A549 (cell line): Measurements from ENCODE around the gene ABCA2. TPM values are rescaled to one million over a fixed set of nuclear protein-coding genes. Genes with fewer than 3 reads are reported as not detected.

ENCODE experiments used
- ATAC-seq, 2 experiments: fragments of 200-7000 bp in 1 of 2; fragments of >200 bp in 1 of 2; cut with Nextera tagmentation in 1 of 2; cut with Tn5 transposase in 1 of 2; 3 replicates each; pipeline versions ENCODE4 v1.8.0 to v1.9.1; 2018 to 2020; ENCODE audit warnings: mild to moderate bottlenecking in 1 of 2, moderate library complexity in 1 of 2
- CTCF ChIA-PET: fragments of 300-600 bp; sonication (Branson Sonifier 250); formaldehyde crosslinking; extraction: SDS; loops from one replicate; lab custom pipeline; 2021; ENCODE audit warnings: antibody characterized with exemption, inconsistent platforms; lab: Yijun Ruan, JAX
- POLR2A ChIA-PET: fragments of 350-600 bp; formaldehyde crosslinking; extraction: SDS; loops from one replicate; lab custom pipeline; 2021; ENCODE audit warnings: antibody characterized with exemption, inconsistent platforms; lab: Yijun Ruan, JAX
- DNase-seq, 2 experiments: peaks; one replicate each; pipeline versions ENCODE4 v3.0.0 to v3.0.0-alpha.2; 2011 to 2016; ENCODE audit warnings: low read depth in 1 of 2, low spot score in 1 of 2
- FAIRE-seq: peaks from 2 replicates; lab custom pipeline; 2011; peaks lifted over from hg19 to GRCh38; lab: Jason Lieb, UNC
- H3K27ac ChIP-seq, 2 experiments: fragments of >200 bp; sonication (Bioruptor Twin); formaldehyde crosslinking; 3 replicates each; pipeline ENCODE4 v1.5.1; 2016 to 2017
- H3K4me1 ChIP-seq: fragments of >200 bp; sonication (Bioruptor Twin); formaldehyde crosslinking; 3 replicates; pipeline ENCODE4 v1.6.1; 2016
- H3K4me2 ChIP-seq: fragments of >200 bp; sonication (Bioruptor Twin); formaldehyde crosslinking; 3 replicates; pipeline ENCODE4 v1.6.1; 2016
- H3K4me3 ChIP-seq: fragments of >200 bp; sonication (Bioruptor Twin); formaldehyde crosslinking; 3 replicates; pipeline ENCODE4 v1.5.1; 2016
- H3K9me3 ChIP-seq: fragments of >200 bp; sonication (Bioruptor Twin); formaldehyde crosslinking; 3 replicates; pipeline ENCODE4 v1.6.1; 2016
- ATOH8 ChIP-seq: fragments of 250-450 bp; sonication (Bioruptor Pico); IDR thresholded peaks from 2 replicates; pipeline ENCODE4 v1.5.0; 2020; ENCODE audit warnings: low read depth, mild to moderate bottlenecking, moderate library complexity
- BHLHE40 ChIP-seq: IDR thresholded peaks from 2 replicates; pipeline ENCODE4 v1.6.1; 2012; ENCODE audit warnings: low read depth, low read length, inconsistent platforms
- CHD2 ChIP-seq: fragments of 150-350 bp; IDR thresholded peaks from 2 replicates; pipeline ENCODE4 v1.6.1; 2014; ENCODE audit warnings: low read length; ENCODE audit not compliant: partially characterized antibody
- CHD4 ChIP-seq: fragments of 200-600 bp; sonication (generic); IDR thresholded peaks from 2 replicates; pipeline ENCODE4 v1.6.1; 2016; ENCODE audit warnings: antibody characterized with exemption, mild to moderate bottlenecking, borderline replicate concordance
- FOSL2 ChIP-seq, 2 experiments: fragments of 450-650 bp in 1 of 2; fragments of >200 bp in 1 of 2; sonication (Bioruptor Twin) in 1 of 2; formaldehyde crosslinking; IDR thresholded peaks; 2 replicates each; pipeline versions ENCODE4 v1.5.0 to v1.6.1; 2016 to 2020; ENCODE audit warnings: mild to moderate bottlenecking in 1 of 2, moderate library complexity in 1 of 2
- HES2 ChIP-seq: fragments of >200 bp; sonication (Bioruptor Twin); formaldehyde crosslinking; IDR thresholded peaks from 2 replicates; pipeline ENCODE4 v1.6.1; 2016
- HEYL ChIP-seq: fragments of 250-450 bp; sonication (Bioruptor Pico); IDR thresholded peaks from 2 replicates; pipeline ENCODE4 v1.8.0; 2021; ENCODE audit warnings: mild to moderate bottlenecking, moderate library complexity
- HOXB5 ChIP-seq: fragments of 250-450 bp; sonication (Bioruptor Pico); IDR thresholded peaks from 2 replicates; pipeline ENCODE4 v1.5.0; 2020; ENCODE audit warnings: mild to moderate bottlenecking, moderate library complexity
- JUNB ChIP-seq: fragments of >200 bp; sonication (Bioruptor Twin); formaldehyde crosslinking; IDR thresholded peaks from 2 replicates; pipeline ENCODE4 v1.6.1; 2016
- KDM1A ChIP-seq: fragments of 200-600 bp; sonication (generic); IDR thresholded peaks from 2 replicates; pipeline ENCODE4 v1.6.1; 2016; ENCODE audit warnings: low read depth, mild to moderate bottlenecking
- MAZ ChIP-seq: fragments of 150-350 bp; IDR thresholded peaks from 2 replicates; pipeline ENCODE4 v1.6.1; 2014; ENCODE audit warnings: antibody characterized with exemption, low read depth, low read length, borderline replicate concordance
- MYC ChIP-seq: IDR thresholded peaks from 2 replicates; pipeline ENCODE4 v1.6.1; 2012; ENCODE audit warnings: mild to moderate bottlenecking, inconsistent platforms, low read length, improper control_type of control experiment, borderline replicate concordance
- NPAS2 ChIP-seq: fragments of 250-450 bp; sonication (Bioruptor Pico); IDR thresholded peaks from 2 replicates; pipeline ENCODE4 v1.8.0; 2022; ENCODE audit warnings: mild to moderate bottlenecking, moderate library complexity, borderline replicate concordance
- NR3C1 ChIP-seq: fragments of >200 bp; sonication (Bioruptor Twin); formaldehyde crosslinking; IDR thresholded peaks from 3 replicates; pipeline ENCODE4 v1.6.1; 2017
- POLR2AphosphoS2 ChIP-seq: conservative IDR thresholded peaks from 2 replicates; pipeline ENCODE4 v1.6.1; 2012; ENCODE audit warnings: low read length, improper control_type of control experiment, inconsistent platforms
- RAD21 ChIP-seq, 2 experiments: fragments of >200 bp in 1 of 2; sonication (Bioruptor Twin) in 1 of 2; formaldehyde crosslinking in 1 of 2; IDR thresholded peaks in 1 of 2; conservative IDR thresholded peaks in 1 of 2; 2 replicates in 1 of 2; 3 replicates in 1 of 2; pipeline ENCODE4 v1.6.1; 2012 to 2018; ENCODE audit warnings: inconsistent platforms in 1 of 2
- RCOR1 ChIP-seq: fragments of 150-350 bp; IDR thresholded peaks from 2 replicates; pipeline ENCODE4 v1.6.1; 2014; ENCODE audit warnings: antibody characterized with exemption, low read length, low read depth
- TFCP2L1 ChIP-seq: fragments of 250-450 bp; sonication (Bioruptor Pico); IDR thresholded peaks from 2 replicates; pipeline ENCODE4 v1.5.0; 2021; ENCODE audit warnings: mild to moderate bottlenecking
- USF2 ChIP-seq: fragments of 450-650 bp; IDR thresholded peaks from 2 replicates; pipeline ENCODE4 v1.6.1; 2014; ENCODE audit warnings: antibody characterized with exemption
- ZNF302 ChIP-seq: fragments of 250-450 bp; sonication (Bioruptor Pico); IDR thresholded peaks from 2 replicates; pipeline ENCODE4 v1.9.0; 2021; ENCODE audit warnings: inconsistent platforms, mild to moderate bottlenecking, moderate library complexity
- ZSCAN20 ChIP-seq: fragments of 250-450 bp; sonication (Bioruptor Pico); IDR thresholded peaks from 2 replicates; pipeline ENCODE4 v1.8.0; 2022; ENCODE audit warnings: mild to moderate bottlenecking, moderate library complexity
- WGBS: methylation state at CpG from one replicate; pipeline ENCODE4 v1.1.6; 2017; ENCODE audit errors: missing lambda C conversion rate; 5-methylcytosine and 5-hydroxymethylcytosine counted together
- polyA plus RNA-seq, 4 experiments: library from polyadenylated mRNA; depleted of rRNA in 3 of 4; stranded (reverse); fragments of >200 nt; fragmentation: RNase III in 1 of 4; extraction: RNeasy Plus Mini Kit Qiagen cat#74134 plus additional on column Dnase treatment in 1 of 4; gene quantifications; 2 replicates in 3 of 4; 3 replicates in 1 of 4; pipeline ENCODE4 v1.2.3, GENCODE V29; 2011 to 2017

Gene ABCA2
- polyA plus RNA-seq, 2 of the 4 experiments (the other 2 are of a cell fraction) = 8.3 to 24.7 TPM

GRCh38 chr9:136985853-136986252 is 42.2 kb downstream of the ABCA2 start:
- no peak for TF ChIP-seq RAD21 (conservative IDR thresholded peaks at IDR 0.05 in 1 of 2, IDR thresholded peaks at IDR 0.05 in 1 of 2)
- TF ChIP-seq NPAS2 (CRISPR knock-in tag) = no peak
- no peak for TF ChIP-seq HES2
- no peak for TF ChIP-seq CHD4
- TF ChIP-seq ZSCAN20 (CRISPR knock-in tag) = no peak
- TF ChIP-seq ZNF302 = no peak
- no peak for TF ChIP-seq USF2
- no peak for TF ChIP-seq TFCP2L1 (CRISPR knock-in tag)
- no peak for TF ChIP-seq JUNB
- TF ChIP-seq BHLHE40 = no peak
- no peak for TF ChIP-seq RCOR1
- no peak for TF ChIP-seq MAZ
- no peak for TF ChIP-seq POLR2AphosphoS2
- TF ChIP-seq NR3C1 = no peak
- no peak for TF ChIP-seq ATOH8 (CRISPR knock-in tag)
- Histone ChIP-seq H3K27ac (no peak overlapping the region), H3K4me3 (no peak overlapping the region), H3K4me1 (peaks cover 10% of the 10 kb centered on the region; the same call in 1 of the 3 replicates), H3K4me2 (no peak overlapping the region), H3K9me3 (no peaks in the 10 kb centered on the region)
- CTCF ChIA-PET = interaction anchor here (3.6 kb wide), 1 partner anchor 43 kb away, joined by 23 read pairs; the partner anchor contains the start of gene ABCA2
- DNase-seq (no peak), ATAC-seq (no peak), FAIRE-seq (no peak)
- POLR2A ChIA-PET = no interaction called here
- WGBS = 93% methylated on average over 26 of the region's 33 CpGs

DNA sequence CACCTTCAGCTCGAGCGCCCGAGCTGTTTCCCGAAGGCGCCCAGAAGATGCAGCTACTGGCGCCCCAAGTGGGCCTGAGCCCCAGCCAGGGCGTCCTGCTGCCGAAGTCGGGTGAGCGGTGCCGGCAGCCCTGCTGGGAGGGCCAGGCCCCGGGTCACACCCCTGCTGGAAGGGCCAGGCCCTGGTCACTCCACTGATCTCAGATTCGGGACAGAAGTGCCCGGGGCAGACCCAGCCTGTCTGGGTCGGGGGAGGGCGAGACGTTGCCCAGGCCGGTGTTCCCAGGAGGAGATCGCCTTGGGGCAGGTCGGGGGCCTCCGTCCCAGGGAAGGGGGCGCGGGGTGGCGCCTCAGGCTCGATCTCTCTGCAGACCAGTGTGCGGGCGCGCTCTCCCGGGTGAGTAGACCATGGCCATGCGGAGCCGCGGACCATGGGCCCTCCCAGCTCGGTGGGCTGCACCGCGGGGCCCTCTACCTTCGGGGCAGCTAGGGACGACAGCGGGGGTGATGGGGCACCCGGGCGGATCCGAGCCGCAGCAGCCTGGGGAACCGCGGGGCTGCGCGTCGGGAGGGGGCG is 42.9 kb downstream of the ABCA2 start:
- ChIA-PET POLR2A (no interaction called here), CTCF (interaction anchor here (0.9 kb wide), 1 partner anchor 50 kb away, joined by 3 read pairs; no protein-coding TSS in a partner anchor)
- Histone ChIP-seq H3K4me2 (no peak overlapping the region), H3K4me1 (peaks cover 3% of the 10 kb centered on the region; the same call in 1 of the 3 replicates), H3K4me3 (no peak overlapping the region), H3K27ac (no peak overlapping the region), H3K9me3 (no peaks in the 10 kb centered on the region)
- ATAC-seq = no peak
- 84% methylated on average over 26 of the region's 48 CpGs for WGBS
- DNase-seq = no peak
- FAIRE-seq = no peak
- no peak for TF ChIP-seq FOSL2 (IDR thresholded peaks at IDR 0.05)
- TF ChIP-seq FOSL2 (CRISPR knock-in tag; IDR thresholded peaks at IDR 0.05) = no peak

GRCh38 chr9:136984464-136985026 is 43.5 kb downstream of the ABCA2 start:
- WGBS = 86% methylated on average over 16 of the region's 29 CpGs
- ChIA-PET CTCF (interaction anchor here (0.9 kb wide), 1 partner anchor 51 kb away, joined by 3 read pairs; no protein-coding TSS in a partner anchor), POLR2A (no interaction called here)
- no peak overlapping the region for H3K27ac ChIP-seq
- H3K4me2 ChIP-seq = no peak overlapping the region
- TF ChIP-seq HOXB5 (CRISPR knock-in tag) (no peak), TFCP2L1 (CRISPR knock-in tag) (no peak), FOSL2 (IDR thresholded peaks at IDR 0.05) (no peak), FOSL2 (CRISPR knock-in tag; IDR thresholded peaks at IDR 0.05) (no peak), CHD2 (no peak), HES2 (no peak), HEYL (CRISPR knock-in tag) (no peak), ZNF302 (no peak), KDM1A (no peak), USF2 (no peak), MYC (no peak)
- ATAC-seq = no peak
- no peak for DNase-seq
- no peaks in the 10 kb centered on the region for H3K9me3 ChIP-seq
- no peaks in the 10 kb centered on the region for H3K4me1 ChIP-seq
- no peak for FAIRE-seq
- no peak overlapping the region for H3K4me3 ChIP-seq
